ENCODE data around the gene DIRAS2.

Gene DIRAS2

DNA sequence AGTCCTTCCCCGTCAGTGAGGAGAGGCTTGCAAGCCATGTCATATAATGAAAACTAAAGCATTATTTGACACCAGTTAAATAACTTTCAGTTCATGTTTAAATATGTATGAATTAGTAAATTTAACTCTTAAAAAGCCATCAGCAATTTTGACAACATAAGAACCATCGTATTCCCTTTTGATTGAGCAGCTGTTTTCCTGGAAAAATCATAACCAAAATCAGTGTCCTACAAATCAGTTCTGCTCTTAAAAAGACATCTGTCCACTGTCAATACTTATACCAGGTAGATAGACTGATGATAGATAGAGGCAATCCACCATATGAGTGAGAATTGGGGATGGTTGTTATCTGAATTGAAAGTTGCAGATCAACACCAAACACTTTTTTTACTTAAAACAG, 2.3 kb downstream of the DIRAS2 start:
- H3K9me3 ChIP-seq (ENCODE audit: control insufficient read depth, insufficient read depth, low read length): no peaks in the 10 kb centered on the region
- H3K4me1 ChIP-seq (ENCODE audit: insufficient read depth, low read length): no peaks in the 10 kb centered on the region
- H3K36me3 ChIP-seq (ENCODE audit: insufficient read depth, low read length): no peaks in the 10 kb centered on the region
- no peak overlapping the region for H3K9ac ChIP-seq (ENCODE audit: low read depth, low read length)

DNA sequence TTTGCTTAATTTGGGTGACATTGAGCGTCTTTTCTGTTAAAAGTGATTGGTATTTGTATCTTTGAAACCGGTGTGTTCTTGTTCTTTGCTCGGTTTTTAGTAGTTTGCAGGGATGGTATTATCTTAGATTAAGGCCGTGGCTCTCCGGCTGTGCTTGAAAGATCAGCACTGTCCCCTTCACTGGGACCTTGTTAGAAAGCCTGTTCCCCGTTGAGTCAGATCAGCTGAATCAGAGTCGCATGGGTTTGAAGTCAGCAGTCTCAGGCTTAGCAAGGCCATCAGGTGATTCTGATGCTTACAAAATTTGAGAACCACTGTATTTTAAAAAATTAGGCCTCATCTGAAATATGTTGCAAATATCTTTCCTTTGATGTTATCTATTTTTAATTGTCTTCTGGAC, 5.0 kb downstream of the DIRAS2 start:
- Histone ChIP-seq H3K4me1 (ENCODE audit: insufficient read depth, low read length) (no peaks in the 10 kb centered on the region), H3K9ac (ENCODE audit: low read depth, low read length) (no peak overlapping the region), H3K9me3 (ENCODE audit: control insufficient read depth, insufficient read depth, low read length) (no peaks in the 10 kb centered on the region), H3K36me3 (ENCODE audit: insufficient read depth, low read length) (no peaks in the 10 kb centered on the region)

GRCh38 chr9:90632647-90633207, 9.9 kb downstream of the DIRAS2 start:
- H3K9ac ChIP-seq (ENCODE audit: low read depth, low read length): no peak overlapping the region
- H3K36me3 ChIP-seq (ENCODE audit: insufficient read depth, low read length): no peaks in the 10 kb centered on the region
- H3K9me3 ChIP-seq (ENCODE audit: control insufficient read depth, insufficient read depth, low read length): no peaks in the 10 kb centered on the region
- no peaks in the 10 kb centered on the region for H3K4me1 ChIP-seq (ENCODE audit: insufficient read depth, low read length)

DNA sequence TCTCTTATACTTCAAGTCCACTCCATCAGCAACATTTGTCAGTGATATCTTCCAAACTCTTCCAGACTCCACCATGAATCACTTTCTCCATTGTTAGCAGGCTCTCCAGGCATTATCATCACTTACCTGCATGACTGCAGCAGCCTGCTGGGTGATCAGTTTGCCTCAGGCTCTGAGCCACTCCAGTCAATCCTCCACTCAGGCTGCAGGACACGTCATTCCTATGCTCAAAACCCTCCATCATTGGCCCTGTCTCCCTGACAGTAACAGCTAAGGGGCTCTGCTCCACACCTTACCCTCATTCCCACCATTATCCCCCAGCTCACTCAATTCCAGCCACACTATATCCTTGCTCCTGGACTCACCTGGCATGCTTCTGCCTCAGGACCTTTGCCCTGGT, 10.7 kb downstream of the DIRAS2 start:
- H3K9me3 ChIP-seq (ENCODE audit: control insufficient read depth, insufficient read depth, low read length): no peaks in the 10 kb centered on the region
- no peaks in the 10 kb centered on the region for H3K36me3 ChIP-seq (ENCODE audit: insufficient read depth, low read length)
- H3K9ac ChIP-seq (ENCODE audit: low read depth, low read length): no peak overlapping the region

GRCh38 chr9:90629991-90630390, 12.6 kb downstream of the DIRAS2 start:
- Histone ChIP-seq H3K9me3 (ENCODE audit: control insufficient read depth, insufficient read depth, low read length) (no peaks in the 10 kb centered on the region), H3K4me1 (ENCODE audit: insufficient read depth, low read length) (no peaks in the 10 kb centered on the region), H3K9ac (ENCODE audit: low read depth, low read length) (no peak overlapping the region), H3K36me3 (ENCODE audit: insufficient read depth, low read length) (no peaks in the 10 kb centered on the region)

More for the DNA sequence above, 10.7 kb downstream of the DIRAS2 start:
- no peaks in the 10 kb centered on the region for H3K4me1 ChIP-seq (ENCODE audit: insufficient read depth, low read length)

DNA sequence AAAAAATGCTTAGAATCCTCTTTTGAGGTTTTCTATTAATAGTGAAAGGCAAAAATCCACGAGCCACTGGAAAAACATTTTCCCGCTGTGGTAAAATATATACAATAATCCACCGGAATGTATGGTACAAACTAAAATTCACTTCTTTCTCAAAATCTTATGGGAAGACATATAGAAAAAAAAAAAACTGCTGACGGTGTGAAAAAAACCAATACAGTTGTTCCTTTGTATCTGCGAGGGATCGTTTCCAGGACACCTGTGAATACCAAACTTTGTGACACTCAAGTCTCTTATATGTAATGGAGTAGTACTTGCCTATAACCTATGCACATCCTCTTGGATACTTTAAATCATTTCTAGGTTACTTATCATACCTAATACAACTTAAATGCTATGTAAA, 13.3 kb downstream of the DIRAS2 start:
- Histone ChIP-seq H3K9me3 (ENCODE audit: control insufficient read depth, insufficient read depth, low read length) (no peaks in the 10 kb centered on the region), H3K4me1 (ENCODE audit: insufficient read depth, low read length) (no peaks in the 10 kb centered on the region), H3K9ac (ENCODE audit: low read depth, low read length) (no peak overlapping the region), H3K36me3 (ENCODE audit: insufficient read depth, low read length) (no peaks in the 10 kb centered on the region)

GRCh38 chr9:90616806-90617205, 25.8 kb downstream of the DIRAS2 start:
- no peaks in the 10 kb centered on the region for H3K9me3 ChIP-seq (ENCODE audit: control insufficient read depth, insufficient read depth, low read length)
- no peaks in the 10 kb centered on the region for H3K4me1 ChIP-seq (ENCODE audit: insufficient read depth, low read length)
- H3K9ac ChIP-seq (ENCODE audit: low read depth, low read length): no peak overlapping the region
- no peaks in the 10 kb centered on the region for H3K36me3 ChIP-seq (ENCODE audit: insufficient read depth, low read length)

GRCh38 chr9:90613502-90613901, 29.1 kb downstream of the DIRAS2 start:
- no peaks in the 10 kb centered on the region for H3K9me3 ChIP-seq (ENCODE audit: control insufficient read depth, insufficient read depth, low read length)
- no peaks in the 10 kb centered on the region for H3K36me3 ChIP-seq (ENCODE audit: insufficient read depth, low read length)
- no peak overlapping the region for H3K9ac ChIP-seq (ENCODE audit: low read depth, low read length)
- no peaks in the 10 kb centered on the region for H3K4me1 ChIP-seq (ENCODE audit: insufficient read depth, low read length)

- Histone ChIP-seq H3K4me1 (ENCODE audit: insufficient read depth, low read length) (no peaks in the 10 kb centered on the region), H3K36me3 (ENCODE audit: insufficient read depth, low read length) (no peaks in the 10 kb centered on the region), H3K9ac (ENCODE audit: low read depth, low read length) (no peak overlapping the region), H3K9me3 (ENCODE audit: control insufficient read depth, insufficient read depth, low read length) (no peaks in the 10 kb centered on the region)
Observed at GRCh38 chr9:90612957-90613356, 29.7 kb downstream of the DIRAS2 start.

DNA sequence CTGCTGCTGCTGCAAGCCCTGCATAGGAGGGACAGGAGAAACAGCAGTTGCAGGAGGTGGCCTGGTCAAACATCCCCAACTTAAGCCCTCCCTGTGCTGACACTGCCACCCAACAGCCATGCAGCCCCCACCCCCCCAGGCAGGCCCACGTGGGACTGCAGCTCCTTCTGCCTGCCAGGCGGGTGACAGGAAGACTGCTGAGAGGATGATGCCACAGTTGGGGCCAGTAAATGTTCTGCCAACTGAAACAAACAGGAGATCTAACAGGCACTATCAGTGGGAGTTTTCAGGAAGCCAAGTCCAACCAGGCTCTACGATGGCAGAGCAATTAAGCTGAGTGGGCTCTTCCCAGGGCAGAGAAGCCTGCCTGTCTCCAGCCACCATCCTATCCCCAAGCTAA, 31.1 kb downstream of the DIRAS2 start:
- Histone ChIP-seq H3K9me3 (ENCODE audit: control insufficient read depth, insufficient read depth, low read length) (no peaks in the 10 kb centered on the region), H3K9ac (ENCODE audit: low read depth, low read length) (no peak overlapping the region), H3K36me3 (ENCODE audit: insufficient read depth, low read length) (no peaks in the 10 kb centered on the region), H3K4me1 (ENCODE audit: insufficient read depth, low read length) (no peaks in the 10 kb centered on the region)

- H3K9ac ChIP-seq (ENCODE audit: low read depth, low read length): no peak overlapping the region
- no peaks in the 10 kb centered on the region for H3K4me1 ChIP-seq (ENCODE audit: insufficient read depth, low read length)
- no peaks in the 10 kb centered on the region for H3K36me3 ChIP-seq (ENCODE audit: insufficient read depth, low read length)
- no peaks in the 10 kb centered on the region for H3K9me3 ChIP-seq (ENCODE audit: control insufficient read depth, insufficient read depth, low read length)
Observed at GRCh38 chr9:90611121-90611520, 31.5 kb downstream of the DIRAS2 start.

DNA sequence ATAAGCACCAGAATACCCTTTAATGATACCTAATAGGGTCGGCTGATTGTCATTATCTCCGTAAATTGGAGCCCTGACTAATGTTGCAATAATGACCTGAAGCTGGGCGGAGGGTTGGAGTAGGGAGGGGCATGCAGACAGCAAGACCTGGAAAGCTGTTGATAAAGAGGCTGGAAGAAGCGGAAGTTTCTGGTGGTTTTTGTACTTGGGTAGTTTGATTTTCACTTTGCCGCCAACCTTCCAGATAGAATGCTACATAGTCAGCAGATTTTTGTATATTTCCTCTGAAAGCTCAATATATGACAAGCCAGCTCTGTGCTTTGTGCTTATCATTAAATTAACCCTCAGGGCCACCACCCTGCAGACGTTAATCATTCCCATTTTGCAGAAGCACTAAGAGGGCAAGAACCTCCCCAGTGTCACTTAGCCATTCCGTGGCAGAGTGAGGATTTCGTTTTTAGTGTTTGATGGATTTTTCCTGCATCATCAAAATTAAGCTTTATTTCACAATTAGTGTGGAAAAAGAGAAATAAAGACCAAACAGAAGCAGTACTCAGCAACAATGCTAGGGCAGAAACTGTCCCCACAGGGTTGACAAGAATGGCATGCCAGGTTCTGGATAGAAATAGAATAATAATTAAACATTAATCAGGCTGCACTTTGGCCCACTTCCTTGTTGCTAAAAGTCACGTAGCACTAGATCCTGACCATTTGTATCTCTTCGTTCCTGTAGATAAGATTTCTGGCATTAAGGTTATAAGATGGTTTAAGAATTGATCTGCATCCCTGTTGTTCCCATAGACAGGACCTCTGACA, 34.7 kb downstream of the DIRAS2 start:
- Histone ChIP-seq H3K4me1 (ENCODE audit: insufficient read depth, low read length) (no peaks in the 10 kb centered on the region), H3K9ac (ENCODE audit: low read depth, low read length) (no peak overlapping the region), H3K9me3 (ENCODE audit: control insufficient read depth, insufficient read depth, low read length) (no peaks in the 10 kb centered on the region), H3K36me3 (ENCODE audit: insufficient read depth, low read length) (no peaks in the 10 kb centered on the region)

DNA sequence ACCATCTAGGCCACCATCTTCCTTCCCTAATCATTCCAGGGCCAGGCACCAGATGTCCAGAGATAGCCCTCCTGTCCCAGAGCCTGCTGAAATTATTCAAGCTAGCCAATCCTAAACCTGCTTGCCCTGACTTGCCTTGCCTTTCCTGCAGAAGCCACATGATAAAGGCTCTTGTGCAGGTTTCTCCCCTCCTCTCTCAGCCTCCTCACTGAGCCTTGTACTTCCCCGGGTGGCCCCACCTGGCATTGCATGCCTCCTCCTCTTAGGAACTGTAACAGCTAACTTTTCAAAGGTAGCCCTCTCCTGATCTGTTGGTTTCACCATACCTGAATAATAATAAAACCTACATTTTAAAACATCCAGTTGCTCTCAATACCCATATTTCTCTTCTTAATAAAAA, 42.6 kb downstream of the DIRAS2 start:
- H3K9ac ChIP-seq (ENCODE audit: low read depth, low read length): no peak overlapping the region
- no peaks in the 10 kb centered on the region for H3K9me3 ChIP-seq (ENCODE audit: control insufficient read depth, insufficient read depth, low read length)
- no peaks in the 10 kb centered on the region for H3K4me1 ChIP-seq (ENCODE audit: insufficient read depth, low read length)
- H3K36me3 ChIP-seq (ENCODE audit: insufficient read depth, low read length): no peaks in the 10 kb centered on the region

GRCh38 chr9:90598191-90598590, 44.4 kb downstream of the DIRAS2 start:
- Histone ChIP-seq H3K36me3 (ENCODE audit: insufficient read depth, low read length) (no peaks in the 10 kb centered on the region), H3K4me1 (ENCODE audit: insufficient read depth, low read length) (no peaks in the 10 kb centered on the region), H3K9ac (ENCODE audit: low read depth, low read length) (no peak overlapping the region), H3K9me3 (ENCODE audit: control insufficient read depth, insufficient read depth, low read length) (no peaks in the 10 kb centered on the region)

DNA sequence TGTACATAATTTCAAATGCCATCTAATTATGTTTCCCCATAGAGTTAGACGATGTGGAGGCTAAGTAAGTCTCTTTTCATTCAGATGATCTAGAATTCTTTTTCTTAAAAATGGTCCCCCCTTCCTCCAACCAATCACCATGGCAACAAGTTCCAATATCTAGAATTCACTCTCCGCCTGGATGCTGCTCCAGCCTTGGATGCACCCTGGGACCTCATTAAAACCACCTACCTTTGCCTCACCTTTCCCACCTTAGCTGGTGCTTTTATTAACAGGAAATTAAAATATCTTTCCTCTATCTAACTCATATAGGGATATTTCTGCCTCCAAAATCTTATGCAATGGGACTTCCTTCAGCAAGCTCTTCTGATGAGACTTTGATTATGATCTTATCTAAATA, 49.0 kb downstream of the DIRAS2 start:
- no peaks in the 10 kb centered on the region for H3K36me3 ChIP-seq (ENCODE audit: insufficient read depth, low read length)
- H3K9me3 ChIP-seq (ENCODE audit: control insufficient read depth, insufficient read depth, low read length): no peaks in the 10 kb centered on the region; the same call in 1 of the 2 replicates
- H3K4me1 ChIP-seq (ENCODE audit: insufficient read depth, low read length): no peaks in the 10 kb centered on the region
- H3K9ac ChIP-seq (ENCODE audit: low read depth, low read length): no peak overlapping the region
